ENCODE results near the gene RNASEH2A.
A peak's percentile ranks its signal among the peaks of the same experiment; 100 is the strongest.
"Not testable (repeated sequence)": the region's sequence is repeated elsewhere in the genome, so short reads cannot be mapped to it uniquely, and the experiment has no call there.

RNASEH2A gene

DNA sequence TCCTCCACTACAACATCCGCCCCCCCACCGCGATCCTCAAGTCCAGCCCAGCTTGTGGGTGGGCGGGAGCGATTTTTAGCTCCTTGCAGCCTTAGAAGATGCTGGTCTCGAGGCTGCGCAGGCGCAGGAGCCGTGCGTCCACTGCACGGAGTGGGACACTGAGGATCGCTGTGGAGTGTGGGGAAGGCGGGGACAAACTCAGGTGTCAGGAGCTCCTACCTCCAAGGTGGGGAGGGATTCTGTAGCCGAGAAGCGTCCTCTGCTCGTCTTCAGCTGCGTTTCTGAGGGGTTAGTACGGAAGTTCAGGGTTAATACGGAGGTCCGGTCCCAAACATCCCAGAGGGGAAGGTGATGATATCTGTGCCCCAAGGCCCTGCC is 28.2 kb downstream of the RNASEH2A start, which contains the start of gene RTBDN:
TSS of gene RTBDN (minus strand) at position 14 of the 378 bp plus-strand sequence. CDS start 4,600 bp downstream, outside the sequence.
- no peak for DNase-seq

DNA sequence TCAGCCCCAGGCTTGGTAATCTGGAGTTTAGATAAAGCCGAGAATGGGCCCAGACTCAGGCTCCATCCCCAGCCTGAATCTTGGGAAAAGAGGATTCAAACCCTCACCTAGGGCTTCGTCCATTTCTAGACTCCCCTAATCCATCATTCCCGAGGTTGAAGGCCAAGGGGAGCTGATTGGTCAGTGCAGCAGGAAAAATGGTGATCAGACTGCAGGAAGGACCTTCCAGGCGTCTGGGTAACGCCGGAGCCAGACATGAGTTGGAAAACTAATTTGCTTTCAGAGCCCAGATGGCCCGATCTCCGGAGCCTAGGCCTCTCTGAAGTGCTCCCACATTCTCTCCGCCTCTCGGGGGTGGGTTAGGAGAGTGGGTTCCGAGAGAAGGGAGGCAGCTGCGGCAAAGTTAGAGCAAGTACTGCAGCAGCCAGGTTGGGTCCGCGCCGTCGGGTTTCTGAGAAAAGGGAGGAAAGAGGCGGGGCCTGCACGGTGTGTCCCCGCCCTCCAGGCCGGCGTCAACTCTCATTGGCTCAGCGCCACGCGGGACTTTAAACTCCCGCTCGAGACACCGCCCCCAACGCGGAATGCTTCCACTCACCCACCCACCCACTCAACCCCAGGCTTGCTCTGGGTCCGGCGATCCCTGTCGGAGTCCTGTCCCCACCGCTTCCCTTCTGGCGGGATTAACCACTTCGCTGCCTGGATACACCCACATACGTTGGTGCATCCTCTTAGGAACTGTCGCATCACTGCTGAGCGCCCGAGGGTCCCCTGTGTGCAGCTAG is 28.8 kb downstream of the RNASEH2A start:
- DNase-seq: no peak

DNA sequence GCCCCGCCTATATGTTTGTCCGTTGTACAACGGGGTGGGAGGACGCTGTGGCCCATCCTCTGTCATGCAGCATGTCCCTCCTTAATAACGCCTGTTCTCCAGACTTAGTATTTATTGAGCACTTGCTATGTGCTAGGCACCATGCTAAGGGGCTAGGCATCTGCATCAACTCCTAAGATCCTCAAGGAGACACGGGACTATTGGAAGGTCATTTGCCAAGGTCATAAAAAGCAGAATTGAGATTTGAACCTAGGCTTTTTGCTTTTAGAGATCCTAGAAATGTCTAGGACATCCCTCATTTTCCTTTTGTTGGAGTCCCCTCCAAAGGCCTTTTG is 30.1 kb downstream of the RNASEH2A start:
- DNase-seq: no peak

DNA sequence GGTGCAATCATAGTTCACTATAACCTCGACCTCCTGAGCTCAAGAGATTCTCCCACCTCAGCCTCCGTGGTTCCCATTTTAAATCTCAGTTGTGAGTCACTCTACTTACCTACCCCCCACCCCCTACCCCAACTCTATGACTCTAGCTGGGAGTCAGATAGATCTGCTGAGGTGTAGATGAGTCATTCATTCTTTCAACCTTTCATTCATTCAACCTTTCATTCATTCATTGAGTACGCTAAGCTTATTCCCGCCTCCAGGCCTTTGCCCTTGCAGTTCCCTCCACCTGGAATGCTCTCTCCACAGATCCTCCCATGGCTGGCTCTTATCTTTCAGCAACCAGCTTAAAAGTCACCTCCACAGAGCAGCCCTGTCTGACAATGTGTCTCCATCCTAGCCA is 30.8 kb downstream of the RNASEH2A start:
- no peak for DNase-seq

DNA sequence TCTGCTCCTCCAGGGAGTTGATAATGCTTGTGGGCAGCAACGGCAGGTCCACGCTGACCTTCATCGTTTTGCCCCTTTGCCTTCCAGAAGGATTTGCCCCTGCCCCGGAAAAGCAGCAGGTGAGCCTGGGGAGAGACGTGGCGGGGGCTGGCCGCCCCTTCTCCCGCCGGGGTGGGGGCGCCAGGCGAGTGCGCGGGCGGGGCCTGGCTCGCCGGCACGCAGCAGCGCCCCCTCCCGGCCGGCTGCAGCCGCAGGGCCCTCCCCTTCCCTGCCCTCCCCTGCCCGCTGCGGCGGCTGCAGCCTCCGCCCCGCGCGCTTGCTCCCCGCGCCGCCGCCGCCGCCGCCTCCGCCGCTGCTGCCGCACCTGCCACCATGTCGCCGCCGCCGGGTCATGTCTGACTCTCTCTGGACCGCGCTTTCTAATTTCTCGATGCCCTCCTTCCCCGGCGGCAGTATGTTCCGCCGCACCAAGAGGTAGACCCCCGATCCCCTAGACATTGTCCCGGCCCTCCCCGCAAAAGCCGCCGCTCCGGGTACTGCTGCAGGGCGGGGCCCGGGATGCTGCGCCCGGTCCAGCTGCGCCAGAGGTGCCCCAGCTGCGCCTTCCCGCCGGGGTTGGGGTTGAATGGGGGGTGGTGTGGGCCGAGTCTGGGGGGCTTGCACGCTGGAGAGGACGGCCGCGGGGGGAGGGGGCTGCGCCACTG is 31.9 kb downstream of the RNASEH2A start, which contains the start of gene MAST1:
TSS of gene MAST1 (plus strand) at position 334 of the 704 bp plus-strand sequence. CDS start at position 392, 58 bp downstream.
- DNase-seq: no peak

DNA sequence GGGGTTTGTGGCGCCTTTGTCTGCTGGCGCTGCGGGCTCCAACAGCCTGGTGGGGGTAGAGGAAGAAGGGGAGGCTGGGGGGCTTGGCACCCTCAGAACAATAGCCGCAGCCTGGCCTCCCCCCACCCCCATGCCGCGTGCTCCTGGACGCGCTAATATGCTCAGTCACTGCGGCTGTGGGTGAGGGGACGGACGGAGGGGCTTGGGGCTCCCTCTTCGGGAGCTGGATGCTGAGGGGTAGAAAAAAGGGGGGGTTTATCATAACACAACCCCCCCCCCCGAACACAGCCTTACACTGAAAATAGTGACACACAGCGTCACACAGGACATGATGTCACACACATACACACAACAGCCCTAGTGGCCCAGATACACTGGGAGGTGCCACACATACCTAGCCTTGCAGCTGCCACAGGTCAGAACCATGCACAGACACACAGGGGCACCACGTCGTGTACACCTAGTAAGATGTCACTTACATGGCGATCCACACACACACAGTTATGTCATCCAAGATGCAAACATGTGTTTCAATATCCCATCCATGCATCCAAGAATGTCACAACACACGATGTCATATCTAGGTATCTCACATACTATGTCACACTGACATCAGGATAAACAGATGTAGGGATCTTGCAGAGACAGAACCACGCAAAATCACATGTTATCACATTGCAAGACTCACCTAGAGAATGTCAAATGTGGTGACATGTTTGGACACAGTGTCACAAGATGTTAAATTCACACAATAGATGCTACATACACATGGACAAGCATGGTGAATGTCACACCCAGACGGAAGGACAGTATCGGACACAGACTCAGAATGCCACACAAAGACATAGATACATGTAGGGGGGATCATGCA is 32.7 kb downstream of the RNASEH2A start:
- DNase-seq: no peak

DNA sequence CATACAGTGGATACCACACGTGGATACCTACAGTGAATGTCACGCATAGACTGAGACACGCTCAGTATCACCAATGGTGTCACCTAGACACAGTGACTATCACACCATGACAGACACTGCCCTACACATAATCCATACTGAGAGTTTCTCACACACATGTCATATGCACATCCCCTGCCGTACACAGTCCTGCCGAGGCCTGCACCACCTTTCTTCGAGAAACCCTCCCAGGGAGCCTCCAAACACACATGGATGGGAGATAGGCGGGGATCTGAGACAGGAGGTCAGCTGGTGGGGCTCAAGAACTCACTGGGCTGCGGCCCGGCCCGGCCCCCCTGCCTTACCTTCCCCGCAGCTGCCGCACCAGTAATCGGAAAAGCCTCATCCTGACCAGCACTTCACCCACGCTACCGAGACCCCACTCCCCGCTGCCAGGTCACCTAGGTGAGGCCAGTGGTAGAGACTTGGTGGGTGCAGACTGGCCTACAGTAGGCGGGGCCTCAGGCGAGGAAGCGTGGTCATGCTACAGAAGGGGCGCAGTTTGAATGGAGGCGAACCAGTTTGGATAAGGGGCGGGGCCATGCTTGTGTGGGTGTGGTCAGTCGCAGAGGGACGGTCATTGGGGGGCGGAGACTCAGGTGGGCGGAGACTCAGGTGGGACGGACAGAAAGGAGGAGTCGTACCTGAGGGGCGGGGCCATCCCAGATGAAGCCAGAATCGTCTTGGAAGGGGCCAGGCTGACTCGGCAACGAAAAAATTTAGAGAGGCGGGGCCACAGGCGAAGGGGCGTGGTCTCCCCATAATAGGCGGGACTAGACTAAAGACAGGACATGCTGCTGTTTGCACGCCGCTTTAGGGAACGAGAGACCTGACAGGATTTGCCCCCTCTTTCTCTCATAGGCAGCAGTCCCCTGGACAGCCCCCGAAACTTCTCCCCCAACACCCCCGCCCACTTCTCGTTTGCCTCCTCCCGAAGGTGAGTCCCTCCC is 34.0 kb downstream of the RNASEH2A start:
- peak; percentile 31 for DNase-seq

DNA sequence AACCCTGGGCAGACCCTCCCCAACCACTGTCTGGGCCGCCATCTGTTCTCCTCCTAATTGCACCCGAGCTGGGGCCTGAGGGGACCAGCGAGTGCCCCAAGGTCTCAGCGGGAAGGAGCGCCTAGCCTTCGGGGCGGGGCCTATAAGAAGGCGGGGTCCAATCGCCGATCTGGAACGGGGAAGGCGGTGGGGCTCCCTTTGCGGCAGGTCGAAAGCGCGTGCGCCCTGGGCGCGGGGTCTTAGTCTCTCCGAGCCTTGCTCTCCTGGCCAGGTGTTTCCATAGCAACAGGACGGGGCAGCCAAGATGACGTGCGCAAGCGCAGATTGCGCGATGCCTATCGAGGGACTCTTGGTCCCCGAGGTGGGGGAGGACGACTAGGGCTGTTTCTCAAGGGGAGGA is 34.7 kb downstream of the RNASEH2A start:
- no peak for DNase-seq

DNA sequence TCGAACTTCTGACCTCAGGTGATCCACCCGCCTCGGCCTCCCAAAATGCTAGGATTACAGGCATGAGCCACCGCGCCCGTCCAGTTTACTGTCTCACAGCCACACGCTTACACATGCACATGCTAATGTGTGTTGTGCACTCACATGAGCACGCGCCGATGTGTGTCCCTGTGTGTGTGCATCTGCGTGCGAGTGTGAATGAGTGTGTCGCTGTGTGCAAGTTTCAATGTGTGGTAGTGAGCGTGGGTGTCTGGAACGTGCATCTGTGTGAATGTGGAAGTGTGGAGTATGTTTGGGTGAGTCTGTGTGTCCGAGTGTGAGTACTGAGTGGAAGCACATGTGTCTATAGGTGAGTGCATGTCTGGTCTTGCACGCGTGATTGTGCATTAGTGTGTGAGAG is 36.1 kb downstream of the RNASEH2A start:
- no peak for DNase-seq

DNA sequence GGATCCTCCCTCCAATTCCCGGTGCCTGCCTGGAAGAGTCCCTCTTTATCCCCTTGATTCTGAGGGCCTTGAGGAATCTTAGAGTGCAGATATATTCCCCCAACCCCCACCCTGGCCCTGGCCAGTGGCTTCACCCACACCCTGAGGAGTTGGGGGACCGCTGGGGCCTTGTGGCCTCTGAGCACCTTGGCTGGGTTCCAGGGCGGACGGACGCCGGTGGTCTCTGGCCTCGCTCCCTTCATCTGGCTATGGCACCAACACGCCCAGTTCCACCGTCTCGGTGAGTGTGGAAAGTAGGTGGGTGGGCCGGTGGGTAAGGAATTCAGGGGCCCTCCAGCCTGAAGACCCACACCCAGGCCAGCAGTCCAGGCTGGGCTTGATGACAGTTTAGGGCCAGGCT is 36.9 kb downstream of the RNASEH2A start:
- DNase-seq: no peak

DNA sequence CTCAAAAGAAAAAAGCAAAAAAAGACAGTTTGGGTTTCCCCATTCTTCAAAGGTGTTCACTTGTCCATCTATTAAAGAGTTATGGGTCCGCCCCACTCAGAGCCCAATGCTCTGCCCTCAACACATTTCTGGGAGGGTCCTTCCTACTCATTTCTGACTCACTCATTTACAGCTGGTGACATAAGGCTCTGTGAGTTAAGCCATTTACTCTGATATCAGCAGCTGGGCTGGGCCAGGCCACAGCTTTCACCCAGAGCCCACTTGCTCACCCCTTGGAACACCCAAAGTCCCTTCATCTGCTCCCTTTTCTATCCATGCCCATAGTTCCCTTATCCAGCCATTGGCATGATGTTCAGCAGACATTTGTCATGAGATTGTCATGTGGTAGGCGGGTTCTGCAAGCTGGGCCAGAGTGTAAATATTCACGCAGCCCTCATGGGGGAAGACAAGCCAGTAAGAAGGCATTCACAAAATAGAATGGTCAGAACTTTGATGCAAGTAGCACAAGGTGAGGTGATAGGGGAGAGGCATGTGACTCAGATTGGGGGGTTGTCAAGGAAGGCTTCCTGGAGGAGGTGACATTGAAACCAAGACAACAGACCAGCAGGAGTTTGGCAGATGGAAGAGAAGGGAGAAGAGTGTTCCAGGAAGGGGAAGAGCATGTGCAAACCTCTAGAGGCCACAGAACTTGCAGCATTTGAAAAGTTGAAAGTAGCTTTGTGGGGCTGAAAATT is 37.8 kb downstream of the RNASEH2A start:
- DNase-seq: no peak

DNA sequence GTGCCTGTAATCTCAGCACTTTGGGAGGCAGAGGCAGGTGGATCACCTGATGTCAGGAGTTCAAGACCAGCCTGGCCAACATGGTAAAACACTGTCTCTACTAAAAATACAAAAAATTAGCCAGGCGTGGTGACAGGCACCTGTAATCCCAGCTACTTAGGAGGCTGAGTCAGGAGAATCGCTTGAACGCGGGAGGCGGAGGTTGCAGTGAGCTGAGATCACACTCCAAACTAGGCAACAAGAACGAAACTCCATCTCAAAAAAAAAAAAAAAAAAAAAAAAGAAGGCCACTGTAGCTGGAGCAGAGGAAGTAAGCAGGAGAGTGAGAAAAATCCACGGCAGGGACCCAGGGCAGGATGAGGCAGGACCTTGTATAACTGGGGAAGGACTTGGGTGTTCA is 40.2 kb downstream of the RNASEH2A start:
- not testable (repeated sequence) for DNase-seq

DNA sequence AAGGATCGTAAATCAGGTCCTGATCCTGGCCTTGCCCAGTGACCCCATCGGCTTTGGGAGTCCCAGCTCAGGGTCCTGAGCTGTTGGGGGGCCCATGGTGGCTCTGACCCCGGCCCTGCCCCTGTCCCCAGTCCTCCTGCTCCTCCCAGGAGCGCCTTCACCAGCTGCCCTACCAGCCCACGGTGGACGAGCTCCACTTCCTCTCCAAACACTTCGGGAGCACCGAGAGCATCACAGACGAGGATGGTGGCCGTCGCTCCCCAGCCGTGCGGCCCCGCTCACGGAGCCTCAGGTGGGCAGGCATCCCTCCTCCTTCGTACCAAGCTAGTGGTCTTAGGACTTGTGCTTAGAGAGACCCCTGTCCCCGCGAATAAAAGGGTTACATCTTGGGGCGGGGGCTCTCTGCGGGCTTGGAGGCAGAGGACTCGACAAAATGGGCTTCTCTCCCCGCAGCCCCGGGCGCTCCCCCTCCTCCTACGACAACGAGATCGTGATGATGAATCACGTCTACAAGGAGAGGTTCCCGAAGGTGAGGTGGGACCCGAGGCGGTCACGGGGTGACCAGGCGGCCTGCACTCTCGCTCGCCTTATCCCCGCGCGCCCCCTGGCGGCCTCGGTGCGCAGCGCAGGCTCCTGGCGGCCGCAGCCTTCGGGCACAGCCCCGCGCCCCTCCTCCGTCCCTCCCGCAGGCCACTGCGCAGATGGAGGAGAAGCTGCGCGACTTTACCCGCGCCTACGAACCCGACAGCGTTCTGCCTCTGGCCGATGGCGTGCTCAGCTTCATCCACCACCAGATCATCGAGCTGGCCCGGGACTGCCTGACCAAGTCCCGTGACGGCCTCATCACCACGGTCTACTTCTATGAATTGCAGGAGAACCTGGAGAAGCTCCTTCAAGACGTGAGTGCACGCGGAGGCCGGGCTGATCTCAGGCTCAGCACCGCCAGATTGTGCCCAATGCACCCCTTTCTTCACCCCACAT is 41.1 kb downstream of the RNASEH2A start:
- DNase-seq: no peak

DNA sequence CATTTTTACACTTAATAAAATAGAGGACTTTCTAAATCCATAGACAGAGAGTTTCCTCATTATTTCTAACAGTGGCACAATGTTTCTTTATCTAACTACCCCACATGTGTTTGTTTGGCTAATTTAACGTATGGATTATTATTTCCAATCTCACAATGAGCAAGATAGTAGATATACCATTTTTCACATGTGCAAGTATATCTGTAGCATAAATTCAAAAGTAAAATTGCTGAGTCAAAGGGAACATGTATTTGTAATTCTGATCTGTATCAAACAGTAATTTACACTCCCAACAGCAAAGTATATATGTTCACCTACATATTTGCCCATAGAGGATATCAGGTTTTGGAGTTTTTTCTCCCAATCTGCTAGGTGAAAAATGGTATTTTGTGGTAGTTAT is 50.3 kb downstream of the RNASEH2A start:
- no peak for DNase-seq

DNA sequence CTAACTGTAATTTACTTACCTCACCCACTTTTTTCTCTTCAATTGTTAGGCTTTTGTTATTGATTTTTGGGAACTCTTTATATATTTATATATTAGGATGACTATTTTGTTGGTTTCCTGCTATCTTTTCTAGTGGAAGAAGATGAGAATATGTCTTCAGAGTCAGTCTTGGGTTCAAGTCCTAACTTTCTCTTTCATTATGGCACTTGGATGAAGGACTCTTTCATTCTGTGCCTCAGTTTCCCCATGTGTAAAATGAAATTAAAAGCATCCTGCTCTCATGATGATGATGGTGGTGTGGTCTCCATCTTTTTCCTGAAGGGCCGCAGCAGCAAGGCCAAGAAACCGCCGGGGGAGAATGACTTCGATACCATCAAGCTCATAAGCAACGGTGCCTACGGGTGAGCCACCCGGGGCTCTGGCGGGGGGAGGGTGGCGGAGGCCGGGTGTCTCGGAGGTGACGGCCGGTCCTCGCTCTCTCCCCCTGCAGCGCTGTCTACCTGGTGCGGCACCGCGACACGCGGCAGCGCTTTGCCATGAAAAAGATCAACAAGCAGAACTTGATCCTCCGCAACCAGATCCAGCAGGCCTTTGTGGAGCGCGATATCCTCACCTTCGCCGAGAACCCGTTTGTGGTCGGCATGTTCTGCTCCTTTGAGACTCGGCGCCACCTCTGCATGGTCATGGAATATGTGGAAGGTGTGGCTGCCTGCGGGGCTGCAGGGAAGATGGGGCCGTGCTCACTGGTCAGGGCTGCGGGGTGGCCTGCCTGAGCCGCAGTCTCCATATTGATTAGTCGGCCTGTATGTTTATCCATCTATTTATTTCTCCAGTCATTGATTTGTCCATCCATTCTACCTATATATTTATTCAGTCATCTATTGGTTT is 51.9 kb downstream of the RNASEH2A start:
- DNase-seq: no peak

DNA sequence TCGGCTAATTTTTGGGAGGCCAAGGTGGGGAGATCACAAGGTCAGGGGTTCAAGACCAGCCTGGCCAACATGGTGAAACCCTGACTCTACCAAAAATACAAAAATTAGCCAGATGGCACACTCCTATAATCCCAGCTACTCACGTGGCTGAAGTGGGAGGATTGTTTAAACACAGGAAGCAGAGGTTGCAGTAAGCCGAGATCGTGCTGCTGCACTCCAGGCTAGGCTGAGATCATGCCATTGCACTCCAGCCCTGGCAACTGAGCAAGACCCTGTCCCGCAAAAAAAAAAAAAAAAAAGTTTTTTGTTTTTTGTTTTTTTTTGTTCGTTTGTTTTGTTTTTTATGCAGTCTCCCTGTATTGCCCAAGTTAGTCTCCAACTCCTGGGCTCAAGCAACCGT is 53.2 kb downstream of the RNASEH2A start:
- DNase-seq: no peak

Data from NCI-H526 treated with DMSO at 0.1 percent for 48 hours (cell line).